Dendritic cell treated with granulocyte-macrophage colony-stimulating factor and Interleukin-4, amounts not matched to agents 40 ng/mL and 50 ng/mL, for 4 days (primary cell): Measurements from ENCODE around the gene INO80E.

Experiments used
- H3K27ac Mint-ChIP-seq: one replicate; pipeline ENCODE4 v1.8.0; 2022; ENCODE audit warnings: mild to moderate bottlenecking, mixed read lengths
- H3K27me3 Mint-ChIP-seq: one replicate; pipeline ENCODE4 v1.8.0; 2022; ENCODE audit warnings: mild to moderate bottlenecking, mixed read lengths
- H3K36me3 Mint-ChIP-seq: one replicate; pipeline ENCODE4 v1.8.0; 2022; ENCODE audit warnings: low read depth, mixed read lengths
- H3K4me1 Mint-ChIP-seq: one replicate; pipeline ENCODE4 v1.8.0; 2022; ENCODE audit warnings: low read depth, mixed read lengths
- H3K4me3 Mint-ChIP-seq: one replicate; pipeline ENCODE4 v1.8.0; 2022; ENCODE audit warnings: mild to moderate bottlenecking, moderate library complexity, mixed read lengths
- H3K9me3 Mint-ChIP-seq: one replicate; pipeline ENCODE4 v1.8.0; 2022; ENCODE audit warnings: mixed read lengths
- intact Hi-C: fragments of 100-400 bp; cut with micrococcal nuclease; formaldehyde crosslinking; loops from one replicate; pipeline ENCODE4 v1.15.0; 2022

Gene INO80E

DNA sequence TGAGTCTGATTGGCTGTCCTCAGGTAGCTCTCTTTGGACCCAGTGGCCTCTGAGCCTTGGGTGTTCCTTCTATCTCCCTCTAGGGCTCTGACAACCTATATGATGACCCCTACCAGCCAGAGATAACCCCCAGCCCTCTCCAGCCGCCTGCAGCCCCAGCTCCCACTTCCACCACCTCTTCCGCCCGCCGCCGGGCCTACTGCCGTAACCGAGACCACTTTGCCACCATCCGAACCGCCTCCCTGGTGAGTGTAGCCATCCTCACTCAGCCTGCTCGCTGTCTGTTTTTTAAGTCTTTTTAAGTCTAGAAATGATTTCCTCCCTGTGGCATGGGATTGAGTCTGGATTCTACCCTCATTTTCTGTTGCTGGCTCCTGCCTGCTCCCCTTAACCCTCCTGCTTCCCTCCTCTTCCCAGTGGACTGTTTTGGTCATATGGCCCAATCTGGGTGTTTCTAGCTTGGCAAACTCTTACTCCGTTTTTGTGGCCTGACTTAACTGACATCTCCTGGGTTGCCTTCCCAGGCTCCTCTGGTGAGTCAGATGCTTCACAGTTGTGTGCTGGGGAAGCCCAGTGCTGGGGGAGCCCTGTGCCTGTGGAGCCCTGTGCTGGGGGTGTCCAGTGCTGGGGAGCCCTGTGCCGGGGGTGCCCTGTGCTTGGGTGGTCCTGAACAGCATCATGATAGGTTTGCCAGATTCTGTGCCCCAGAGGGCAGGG, 12.5 kb upstream of the INO80E start:
- Mint-ChIP-seq H3K4me1 (peaks cover under 1% of the 10 kb centered on the region), H3K9me3 (no peaks in the 10 kb centered on the region), H3K36me3 (peaks cover 100% of the 10 kb centered on the region), H3K27ac (no peak overlapping the region), H3K4me3 (no peak overlapping the region), H3K27me3 (no peaks in the 10 kb centered on the region)
- intact Hi-C loops: no loop called here

DNA sequence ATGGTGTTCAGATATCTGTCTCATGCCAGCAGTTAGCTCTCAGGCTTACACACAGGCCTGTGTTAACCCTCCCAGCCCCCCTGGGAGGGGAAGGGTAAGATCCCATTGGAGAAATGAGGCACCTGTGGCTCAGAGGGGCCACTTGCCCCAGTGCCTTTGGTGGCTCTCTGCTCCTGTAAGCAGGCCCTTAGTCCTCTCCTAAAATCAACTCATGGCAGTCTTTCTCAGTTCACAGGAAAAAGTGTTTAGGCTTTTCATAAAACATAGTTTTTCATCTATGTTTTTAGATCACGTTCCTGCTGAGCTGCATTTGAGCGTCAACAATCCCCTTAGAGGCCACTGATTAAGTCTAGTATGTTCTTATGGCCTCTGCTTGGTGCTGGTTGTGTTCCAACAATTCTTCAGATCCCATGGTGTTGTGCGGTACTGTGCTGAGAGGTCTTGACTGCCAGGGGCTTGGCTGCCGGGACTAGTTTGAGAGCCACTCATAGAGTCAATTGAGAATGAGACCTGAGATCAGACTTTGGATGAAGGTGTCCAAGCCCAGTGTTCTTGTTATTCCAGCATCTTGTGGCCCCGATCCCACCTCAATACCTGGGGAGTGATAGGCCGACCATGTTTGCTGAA, 11.8 kb upstream of the INO80E start:
- Mint-ChIP-seq H3K36me3 (peaks cover 100% of the 10 kb centered on the region), H3K9me3 (no peaks in the 10 kb centered on the region), H3K4me1 (no peaks in the 10 kb centered on the region), H3K27ac (no peak overlapping the region), H3K4me3 (no peak overlapping the region), H3K27me3 (no peaks in the 10 kb centered on the region)
- intact Hi-C loops: no loop called here

DNA sequence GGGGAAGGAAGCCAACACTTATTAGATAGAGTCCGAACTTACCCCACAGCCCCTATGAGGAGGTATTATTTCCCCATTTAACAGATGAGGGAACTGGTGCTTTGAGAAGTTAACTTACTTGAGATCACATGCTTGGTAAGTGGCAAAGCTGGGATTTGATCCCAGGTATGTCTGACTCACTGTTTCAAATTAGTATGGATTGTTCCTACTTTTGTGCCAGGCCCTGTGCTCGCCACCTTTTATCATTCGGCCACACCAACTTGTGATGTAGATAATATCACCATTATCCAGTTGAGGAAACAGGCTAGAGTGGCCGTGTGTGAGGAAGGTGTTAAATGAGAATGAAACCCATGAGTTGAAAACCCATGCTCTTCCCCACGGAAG, 11.3 kb upstream of the INO80E start:
- Mint-ChIP-seq H3K36me3 (peaks cover 100% of the 10 kb centered on the region), H3K27ac (no peak overlapping the region), H3K27me3 (no peaks in the 10 kb centered on the region), H3K4me1 (no peaks in the 10 kb centered on the region), H3K4me3 (no peak overlapping the region), H3K9me3 (no peaks in the 10 kb centered on the region)
- intact Hi-C loops: no loop called here

DNA sequence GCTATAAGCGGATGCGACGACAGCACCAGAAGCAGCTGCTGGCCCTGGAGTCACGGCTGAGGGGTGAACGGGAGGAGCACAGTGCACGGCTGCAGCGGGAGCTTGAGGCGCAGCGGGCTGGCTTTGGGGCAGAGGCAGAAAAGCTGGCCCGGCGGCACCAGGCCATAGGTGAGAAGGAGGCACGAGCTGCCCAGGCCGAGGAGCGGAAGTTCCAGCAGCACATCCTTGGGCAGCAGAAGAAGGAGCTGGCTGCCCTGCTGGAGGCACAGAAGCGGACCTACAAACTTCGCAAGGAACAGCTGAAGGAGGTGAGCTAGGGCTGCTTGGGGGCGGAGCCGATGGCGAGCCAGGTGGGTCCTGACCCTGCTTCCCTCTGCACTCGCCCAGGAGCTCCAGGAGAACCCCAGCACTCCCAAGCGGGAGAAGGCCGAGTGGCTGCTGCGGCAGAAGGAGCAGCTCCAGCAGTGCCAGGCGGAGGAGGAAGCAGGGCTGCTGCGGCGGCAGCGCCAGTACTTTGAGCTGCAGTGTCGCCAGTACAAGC, 10.7 kb upstream of the INO80E start:
- H3K36me3 Mint-ChIP-seq: peaks cover 100% of the 10 kb centered on the region
- H3K27ac Mint-ChIP-seq: no peak overlapping the region
- H3K27me3 Mint-ChIP-seq: no peaks in the 10 kb centered on the region
- no peaks in the 10 kb centered on the region for H3K4me1 Mint-ChIP-seq
- no peak overlapping the region for H3K4me3 Mint-ChIP-seq
- intact Hi-C loops: no loop called here
- H3K9me3 Mint-ChIP-seq: no peaks in the 10 kb centered on the region

DNA sequence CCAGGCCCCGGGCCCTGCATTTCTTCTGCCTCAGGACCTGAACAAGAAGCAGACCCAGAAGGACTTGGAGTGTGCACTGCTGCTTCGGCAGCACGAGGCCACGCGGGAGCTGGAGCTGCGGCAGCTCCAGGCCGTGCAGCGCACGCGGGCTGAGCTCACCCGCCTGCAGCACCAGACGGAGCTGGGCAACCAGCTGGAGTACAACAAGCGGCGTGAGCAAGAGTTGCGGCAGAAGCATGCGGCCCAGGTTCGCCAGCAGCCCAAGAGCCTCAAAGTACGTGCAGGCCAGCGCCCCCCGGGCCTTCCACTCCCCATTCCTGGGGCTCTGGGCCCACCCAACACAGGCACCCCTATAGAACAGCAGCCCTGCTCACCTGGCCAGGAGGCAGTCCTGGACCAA, 9.8 kb upstream of the INO80E start:
- Mint-ChIP-seq H3K9me3 (no peaks in the 10 kb centered on the region), H3K4me1 (no peaks in the 10 kb centered on the region), H3K27ac (no peak overlapping the region), H3K4me3 (no peak overlapping the region), H3K36me3 (peaks cover 100% of the 10 kb centered on the region), H3K27me3 (no peaks in the 10 kb centered on the region)
- intact Hi-C loops: no loop called here

DNA sequence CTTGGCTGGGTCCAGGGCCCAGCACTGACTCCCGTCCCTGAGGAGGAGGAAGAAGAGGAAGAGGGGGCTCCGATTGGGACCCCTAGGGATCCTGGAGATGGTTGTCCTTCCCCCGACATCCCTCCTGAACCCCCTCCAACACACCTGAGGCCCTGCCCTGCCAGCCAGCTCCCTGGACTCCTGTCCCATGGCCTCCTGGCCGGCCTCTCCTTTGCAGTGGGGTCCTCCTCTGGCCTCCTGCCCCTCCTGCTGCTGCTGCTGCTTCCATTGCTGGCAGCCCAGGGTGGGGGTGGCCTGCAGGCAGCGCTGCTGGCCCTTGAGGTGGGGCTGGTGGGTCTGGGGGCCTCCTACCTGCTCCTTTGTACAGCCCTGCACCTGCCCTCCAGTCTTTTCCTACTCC, 9.1 kb upstream of the INO80E start:
- Mint-ChIP-seq H3K4me3 (no peak overlapping the region), H3K4me1 (no peaks in the 10 kb centered on the region), H3K9me3 (no peaks in the 10 kb centered on the region), H3K27ac (no peak overlapping the region), H3K36me3 (peaks cover 100% of the 10 kb centered on the region), H3K27me3 (no peaks in the 10 kb centered on the region)
- intact Hi-C loops: no loop called here

DNA sequence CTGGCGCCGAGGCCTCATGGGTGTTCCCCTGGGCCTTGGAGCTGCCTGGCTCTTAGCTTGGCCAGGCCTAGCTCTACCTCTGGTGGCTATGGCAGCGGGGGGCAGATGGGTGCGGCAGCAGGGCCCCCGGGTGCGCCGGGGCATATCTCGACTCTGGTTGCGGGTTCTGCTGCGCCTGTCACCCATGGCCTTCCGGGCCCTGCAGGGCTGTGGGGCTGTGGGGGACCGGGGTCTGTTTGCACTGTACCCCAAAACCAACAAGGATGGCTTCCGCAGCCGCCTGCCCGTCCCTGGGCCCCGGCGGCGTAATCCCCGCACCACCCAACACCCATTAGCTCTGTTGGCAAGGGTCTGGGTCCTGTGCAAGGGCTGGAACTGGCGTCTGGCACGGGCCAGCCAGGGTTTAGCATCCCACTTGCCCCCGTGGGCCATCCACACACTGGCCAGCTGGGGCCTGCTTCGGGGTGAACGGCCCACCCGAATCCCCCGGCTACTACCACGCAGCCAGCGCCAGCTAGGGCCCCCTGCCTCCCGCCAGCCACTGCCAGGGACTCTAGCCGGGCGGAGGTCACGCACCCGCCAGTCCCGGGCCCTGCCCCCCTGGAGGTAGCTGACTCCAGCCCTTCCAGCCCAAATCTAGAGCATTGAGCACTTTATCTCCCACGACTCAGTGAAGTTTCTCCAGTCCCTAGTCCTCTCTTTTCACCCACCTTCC, 8.5 kb upstream of the INO80E start:
- Mint-ChIP-seq H3K27me3 (no peaks in the 10 kb centered on the region), H3K27ac (no peak overlapping the region), H3K9me3 (no peaks in the 10 kb centered on the region), H3K36me3 (peaks cover 100% of the 10 kb centered on the region), H3K4me1 (peaks cover 2% of the 10 kb centered on the region), H3K4me3 (no peak overlapping the region)
- intact Hi-C loops: no loop called here

DNA sequence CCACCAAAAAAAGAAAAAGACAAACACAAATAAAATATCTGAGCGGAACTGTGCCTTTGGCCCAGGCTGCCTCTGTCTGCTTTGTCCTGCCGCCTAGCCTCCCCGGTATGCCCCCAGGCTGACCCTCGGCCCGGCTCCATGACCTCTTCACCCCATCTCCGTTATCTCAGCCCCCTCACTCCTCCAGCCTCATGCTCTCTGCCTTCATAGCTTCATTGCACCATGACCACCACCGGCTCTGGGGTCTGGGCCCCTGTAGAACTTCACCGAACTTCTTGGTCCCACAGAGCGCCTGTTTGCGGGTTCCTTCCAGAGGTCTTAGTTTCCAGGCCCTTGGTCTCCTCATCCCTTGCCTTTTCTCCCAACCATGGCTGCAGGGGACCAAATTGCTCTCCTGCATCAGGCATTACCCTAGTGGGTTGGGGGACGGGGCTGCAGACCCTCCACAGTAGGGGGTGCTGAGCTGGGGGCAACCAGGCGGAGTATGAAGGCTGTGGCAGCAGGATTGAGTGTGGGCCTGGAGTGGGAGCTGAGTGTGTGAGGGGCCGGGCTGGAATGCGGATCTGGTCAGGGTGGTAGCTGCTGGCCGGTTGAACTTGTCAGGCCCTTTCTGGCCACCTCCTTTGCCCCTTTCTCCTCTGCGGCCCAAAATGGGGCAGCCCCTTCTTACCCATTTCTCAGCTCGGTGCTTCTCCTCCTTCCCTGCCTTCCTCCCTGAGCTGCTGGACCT, 7.5 kb upstream of the INO80E start:
- no peaks in the 10 kb centered on the region for H3K9me3 Mint-ChIP-seq
- peaks cover 5% of the 10 kb centered on the region for H3K4me1 Mint-ChIP-seq
- no peaks in the 10 kb centered on the region for H3K27me3 Mint-ChIP-seq
- no peak overlapping the region for H3K27ac Mint-ChIP-seq
- H3K36me3 Mint-ChIP-seq: peaks cover 100% of the 10 kb centered on the region
- intact Hi-C loops: no loop called here
- H3K4me3 Mint-ChIP-seq: no peak overlapping the region

DNA sequence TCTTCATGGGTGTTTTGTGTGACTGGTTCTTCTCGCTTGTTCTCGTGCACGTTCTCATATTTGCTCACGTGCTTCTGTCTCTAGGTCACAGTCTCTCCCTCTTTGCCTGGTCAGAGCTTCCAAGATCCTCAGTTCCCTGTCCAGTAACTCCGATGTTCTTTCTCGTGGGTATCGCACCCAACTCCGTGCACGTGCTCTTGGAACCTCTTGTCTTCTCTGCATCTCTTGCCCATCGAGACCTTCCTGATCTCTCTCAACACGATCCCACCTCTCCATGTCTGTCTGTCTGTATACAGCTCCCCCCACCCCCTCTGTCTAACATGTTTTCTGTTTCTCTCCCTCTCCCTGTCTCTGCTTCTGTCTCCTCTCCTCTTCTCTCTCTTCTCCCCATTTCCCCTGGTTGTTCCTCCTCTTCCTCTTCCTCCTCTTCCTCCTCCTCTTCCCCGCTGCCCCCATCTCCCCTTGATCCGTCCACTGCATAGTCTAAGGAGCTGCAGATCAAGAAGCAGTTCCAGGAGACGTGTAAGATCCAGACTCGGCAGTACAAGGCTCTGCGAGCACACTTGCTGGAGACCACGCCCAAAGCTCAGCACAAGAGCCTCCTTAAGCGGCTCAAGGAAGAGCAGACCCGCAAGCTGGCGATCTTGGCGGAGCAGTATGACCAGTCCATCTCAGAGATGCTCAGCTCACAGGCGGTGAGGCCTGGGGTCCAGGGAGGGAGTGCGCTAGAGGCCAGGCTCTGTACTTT, 6.8 kb upstream of the INO80E start:
- H3K36me3 Mint-ChIP-seq: peaks cover 99% of the 10 kb centered on the region
- H3K4me3 Mint-ChIP-seq: no peak overlapping the region
- H3K4me1 Mint-ChIP-seq: peaks cover 12% of the 10 kb centered on the region
- H3K27me3 Mint-ChIP-seq: no peaks in the 10 kb centered on the region
- no peak overlapping the region for H3K27ac Mint-ChIP-seq
- no peaks in the 10 kb centered on the region for H3K9me3 Mint-ChIP-seq
- intact Hi-C loops: no loop called here

DNA sequence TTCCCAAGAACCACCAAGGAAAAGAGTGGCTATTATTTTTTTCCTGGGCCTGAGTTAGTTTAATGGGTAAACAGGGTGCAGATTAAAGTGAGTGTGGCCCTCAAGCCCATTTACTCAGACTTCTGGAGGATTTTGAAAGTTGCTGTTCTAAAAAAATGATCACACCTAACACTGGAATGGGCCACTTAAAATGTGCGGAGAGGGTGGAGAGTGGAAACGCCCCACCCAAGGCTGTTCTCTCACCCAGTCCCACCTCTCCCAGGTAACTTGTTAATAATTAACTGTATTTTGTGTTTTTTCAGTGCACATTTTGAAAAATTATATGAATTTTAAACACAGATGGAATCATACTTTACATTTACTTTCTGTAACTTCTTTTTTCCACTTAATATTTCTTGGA, 6.0 kb upstream of the INO80E start:
- no peak overlapping the region for H3K27ac Mint-ChIP-seq
- peaks cover 19% of the 10 kb centered on the region for H3K4me1 Mint-ChIP-seq
- H3K36me3 Mint-ChIP-seq: peaks cover 92% of the 10 kb centered on the region
- H3K4me3 Mint-ChIP-seq: no peak overlapping the region
- H3K9me3 Mint-ChIP-seq: no peaks in the 10 kb centered on the region
- no peaks in the 10 kb centered on the region for H3K27me3 Mint-ChIP-seq
- intact Hi-C loops: no loop called here

DNA sequence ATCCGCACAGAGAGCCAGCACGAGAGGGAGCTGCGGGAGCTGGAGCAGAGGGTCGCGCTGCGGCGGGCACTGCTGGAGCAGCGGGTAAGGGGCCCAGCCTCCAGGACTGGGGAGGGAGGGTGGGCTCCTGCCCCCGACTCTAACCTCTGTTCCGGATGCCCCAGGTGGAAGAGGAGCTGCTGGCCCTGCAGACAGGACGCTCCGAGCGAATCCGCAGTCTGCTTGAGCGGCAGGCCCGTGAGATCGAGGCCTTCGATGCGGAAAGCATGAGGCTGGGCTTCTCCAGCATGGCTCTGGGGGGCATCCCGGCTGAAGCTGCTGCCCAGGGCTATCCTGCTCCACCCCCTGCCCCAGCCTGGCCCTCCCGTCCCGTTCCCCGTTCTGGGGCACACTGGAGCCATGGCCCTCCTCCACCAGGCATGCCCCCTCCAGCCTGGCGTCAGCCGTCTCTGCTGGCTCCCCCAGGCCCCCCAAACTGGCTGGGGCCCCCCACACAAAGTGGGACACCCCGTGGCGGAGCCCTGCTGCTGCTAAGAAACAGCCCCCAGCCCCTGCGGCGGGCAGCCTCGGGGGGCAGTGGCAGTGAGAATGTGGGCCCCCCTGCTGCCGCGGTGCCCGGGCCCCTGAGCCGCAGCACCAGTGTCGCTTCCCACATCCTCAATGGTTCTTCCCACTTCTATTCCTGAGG, 5.0 kb upstream of the INO80E start:
- Mint-ChIP-seq H3K36me3 (peaks cover 90% of the 10 kb centered on the region), H3K9me3 (no peaks in the 10 kb centered on the region), H3K27ac (no peak overlapping the region), H3K27me3 (no peaks in the 10 kb centered on the region), H3K4me1 (peaks cover 23% of the 10 kb centered on the region), H3K4me3 (no peak overlapping the region)
- intact Hi-C loops: no loop called here

DNA sequence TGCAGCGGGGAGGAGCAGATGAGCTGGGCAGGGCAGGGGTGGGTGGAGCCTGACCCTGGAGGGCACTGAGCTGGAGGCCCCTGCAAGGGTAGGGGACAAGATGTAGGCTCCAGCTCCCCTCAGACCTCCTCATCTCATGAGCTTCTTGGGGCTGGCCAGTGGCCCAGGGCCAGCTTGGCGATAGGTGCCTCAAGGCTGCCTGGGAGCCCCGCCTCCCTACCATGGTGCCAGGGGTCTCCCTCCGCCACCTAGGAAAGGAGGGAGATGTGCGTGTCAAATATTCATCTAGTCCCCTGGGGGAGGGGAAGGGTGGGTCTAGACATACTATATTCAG, 4.5 kb upstream of the INO80E start:
- Mint-ChIP-seq H3K9me3 (no peaks in the 10 kb centered on the region), H3K27ac (no peak overlapping the region), H3K27me3 (no peaks in the 10 kb centered on the region), H3K4me3 (no peak overlapping the region), H3K4me1 (peaks cover 28% of the 10 kb centered on the region), H3K36me3 (peaks cover 90% of the 10 kb centered on the region)
- intact Hi-C loops: no loop called here

DNA sequence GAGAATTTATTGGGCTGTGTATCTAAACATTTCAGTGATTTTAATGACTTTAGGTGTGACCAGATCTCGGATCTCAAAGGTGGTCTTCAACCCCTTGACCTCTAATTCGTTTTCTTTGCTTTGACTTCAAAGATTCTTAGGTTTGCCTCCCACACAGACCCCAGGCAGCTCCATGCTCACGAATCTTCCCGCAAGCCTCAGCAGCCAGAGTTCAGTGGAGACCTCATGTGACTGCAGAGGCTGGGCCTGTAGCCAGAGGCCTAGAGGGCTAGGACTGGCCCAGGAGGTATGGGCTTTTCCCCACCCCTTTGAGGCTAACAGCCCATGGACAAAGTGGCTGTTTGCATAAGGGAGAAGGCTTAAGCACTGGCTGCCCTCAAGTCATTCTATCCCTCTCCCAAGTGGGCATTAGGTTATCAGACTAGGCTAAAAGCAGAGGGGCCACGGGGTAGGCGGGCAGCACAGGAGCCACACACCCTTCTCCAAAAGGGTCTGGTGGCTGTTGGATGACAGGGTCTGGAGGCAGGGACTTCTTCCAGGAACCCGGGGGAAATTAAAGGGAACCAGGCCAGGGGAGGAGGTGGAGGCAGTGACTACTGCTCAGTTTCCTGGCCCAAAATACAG, 3.6 kb upstream of the INO80E start:
- H3K4me1 Mint-ChIP-seq: peaks cover 33% of the 10 kb centered on the region
- H3K27me3 Mint-ChIP-seq: no peaks in the 10 kb centered on the region
- H3K36me3 Mint-ChIP-seq: peaks cover 83% of the 10 kb centered on the region
- no peak overlapping the region for H3K27ac Mint-ChIP-seq
- H3K9me3 Mint-ChIP-seq: no peaks in the 10 kb centered on the region
- no peak overlapping the region for H3K4me3 Mint-ChIP-seq
- intact Hi-C loops: no loop called here
